GM12872 (cell line): ENCODE measurements around the gene GART.

Experiments used
- CTCF ChIP-seq: IDR thresholded peaks from 3 replicates; pipeline ENCODE4 v1.5.1; 2011; ENCODE audit warnings: low read depth, mild to moderate bottlenecking, low read length, moderate library complexity; ENCODE audit not compliant: insufficient read depth

The GART gene

GRCh38 chr21:33522953-33523349, 19.0 kb downstream of the GART start:
- no peak for TF ChIP-seq CTCF

GRCh38 chr21:33522297-33522952, 19.5 kb downstream of the GART start:
- TF ChIP-seq CTCF = no peak

- TF ChIP-seq CTCF = no peak
Measured at GRCh38 chr21:33518899-33519298, 23.0 kb downstream of the GART start.

GRCh38 chr21:33514229-33514628, 27.7 kb downstream of the GART start:
- TF ChIP-seq CTCF = no peak

- TF ChIP-seq CTCF = no peak
Measured at GRCh38 chr21:33512481-33512880, 29.4 kb downstream of the GART start.

- TF ChIP-seq CTCF = no peak
Measured at GRCh38 chr21:33511639-33512038, 30.3 kb downstream of the GART start.

GRCh38 chr21:33510826-33511225, 31.1 kb downstream of the GART start:
- no peak for TF ChIP-seq CTCF
